ENCODE results near the gene CNOT10. TPM values are rescaled to one million over a fixed set of nuclear protein-coding genes. Genes with fewer than 3 reads are reported as not detected.
A peak's percentile ranks its signal among the peaks of the same experiment; 100 is the strongest.
"Not testable (repeated sequence)": the region's sequence is repeated elsewhere in the genome, so short reads cannot be mapped to it uniquely, and the experiment has no call there.

CNOT10 gene
- total RNA-seq, 1 donor from 2014 or later = 82.9 TPM

GRCh38 chr3:32794487-32795308 is 109.7 kb downstream of the CNOT10 start:
- TF ChIP-seq EZH2 (IDR thresholded peaks at IDR 0.05) (no peak), CTCF (IDR thresholded peaks at IDR 0.05) (no peak), EZH2phosphoT487 (IDR thresholded peaks at IDR 0.05) (no peak)
- Mint-ChIP-seq H3K4me3 (no peak overlapping the region), H3K27ac (no peak overlapping the region), H3K9me3 (peaks cover 6% of the 10 kb centered on the region), H3K36me3 (peaks cover 2% of the 10 kb centered on the region), H3K27me3 (ENCODE audit: insufficient read depth, low read depth) (peaks cover 5% of the 10 kb centered on the region), H3K4me1 (peaks cover 14% of the 10 kb centered on the region)
- Histone ChIP-seq H4K20me1 (ENCODE audit: low read depth) (no peaks in the 10 kb centered on the region), H3F3A (ENCODE audit: low read depth) (peaks cover 8% of the 10 kb centered on the region), H3K79me2 (ENCODE audit: low read depth) (no peaks in the 10 kb centered on the region), H3K27me3 (no peaks in the 10 kb centered on the region), H3K4me3 (no peak overlapping the region), H2AFZ (replicated peaks) (no peak overlapping the region), H3K27ac (no peak overlapping the region), H3K4me1 (peaks cover 5% of the 10 kb centered on the region), H3K9me3 (ENCODE audit: low read depth) (no peaks in the 10 kb centered on the region), H3K4me2 (no peak overlapping the region), H3K9ac (no peak overlapping the region), H3K36me3 (no peaks in the 10 kb centered on the region)
- DNase-seq (ENCODE audit: low spot score) = no peak

- Mint-ChIP-seq H3K4me1 (peaks cover 19% of the 10 kb centered on the region), H3K27ac (peak overlapping the region; percentile 46)
- not testable (repeated sequence) for H3K27me3 Mint-ChIP-seq (ENCODE audit: insufficient read depth, low read depth); H3K79me2 ChIP-seq (ENCODE audit: low read depth); H3K36me3 Mint-ChIP-seq; H3K4me2 ChIP-seq; H3K4me1 ChIP-seq; H2AFZ ChIP-seq (replicated peaks); DNase-seq (ENCODE audit: low spot score); H3K9ac ChIP-seq; H3K27ac ChIP-seq; H3K36me3 ChIP-seq; H3K9me3 Mint-ChIP-seq; H3K4me3 ChIP-seq; H3K27me3 ChIP-seq; H4K20me1 ChIP-seq (ENCODE audit: low read depth); H3K9me3 ChIP-seq (ENCODE audit: low read depth); H3K4me3 Mint-ChIP-seq
- peaks cover 10% of the 10 kb centered on the region for H3F3A ChIP-seq (ENCODE audit: low read depth)
These were observed 111.5 kb downstream of the CNOT10 start for GRCh38 chr3:32796384-32796950.

GRCh38 chr3:32797776-32798175 is 112.8 kb downstream of the CNOT10 start:
- Histone ChIP-seq H4K20me1 (ENCODE audit: low read depth) (no peaks in the 10 kb centered on the region), H3K27ac (no peak overlapping the region), H2AFZ (replicated peaks) (no peak overlapping the region), H3K4me2 (no peak overlapping the region), H3K4me1 (no peaks in the 10 kb centered on the region), H3K36me3 (no peaks in the 10 kb centered on the region), H3K27me3 (no peaks in the 10 kb centered on the region), H3F3A (ENCODE audit: low read depth) (peaks cover 6% of the 10 kb centered on the region), H3K4me3 (no peak overlapping the region), H3K9ac (no peak overlapping the region), H3K9me3 (ENCODE audit: low read depth) (no peaks in the 10 kb centered on the region), H3K79me2 (ENCODE audit: low read depth) (no peaks in the 10 kb centered on the region)
- peak overlapping the region; percentile 81 for H3K27ac Mint-ChIP-seq
- H3K4me3 Mint-ChIP-seq = no peak overlapping the region
- H3K27me3 Mint-ChIP-seq (ENCODE audit: insufficient read depth, low read depth) = peaks cover 5% of the 10 kb centered on the region
- no peak for DNase-seq (ENCODE audit: low spot score)
- H3K9me3 Mint-ChIP-seq = peaks cover 13% of the 10 kb centered on the region
- H3K36me3 Mint-ChIP-seq = peaks cover 2% of the 10 kb centered on the region
- TF ChIP-seq CTCF (IDR thresholded peaks at IDR 0.05) (no peak), EZH2 (IDR thresholded peaks at IDR 0.05) (no peak), EZH2phosphoT487 (IDR thresholded peaks at IDR 0.05) (no peak)
- H3K4me1 Mint-ChIP-seq = peaks cover 15% of the 10 kb centered on the region

- not testable (repeated sequence) for H3F3A ChIP-seq (ENCODE audit: low read depth); H3K9me3 ChIP-seq (ENCODE audit: low read depth)
These were observed 116.5 kb downstream of the CNOT10 start for GRCh38 chr3:32801440-32801839.

More at GRCh38 chr3:32801440-32801839, 116.5 kb downstream of the CNOT10 start:
- H2AFZ ChIP-seq (replicated peaks); H3K9ac ChIP-seq; H3K4me3 Mint-ChIP-seq; H3K4me2 ChIP-seq; H3K4me1 ChIP-seq; H3K27me3 Mint-ChIP-seq (ENCODE audit: insufficient read depth, low read depth); H3K27ac Mint-ChIP-seq; H3K36me3 Mint-ChIP-seq; H3K36me3 ChIP-seq; DNase-seq (ENCODE audit: low spot score); H4K20me1 ChIP-seq (ENCODE audit: low read depth); H3K27ac ChIP-seq; H3K4me3 ChIP-seq; H3K79me2 ChIP-seq (ENCODE audit: low read depth); H3K27me3 ChIP-seq: not testable (repeated sequence)
- peaks cover 10% of the 10 kb centered on the region for H3K4me1 Mint-ChIP-seq
- H3K9me3 Mint-ChIP-seq = peaks cover 18% of the 10 kb centered on the region

Data from neural progenitor cell (in vitro differentiated cells).